HG02970 (cell line): ENCODE results near the gene CELF2.
"Not testable (repeated sequence)": the region's sequence is repeated elsewhere in the genome, so short reads cannot be mapped to it uniquely, and the experiment has no call there.

Source experiments
- ATAC-seq: cut with Tn5 transposase; IDR thresholded peaks from one replicate; pipeline ENCODE4 v1.9.1; 2021; ENCODE audit warnings: mild to moderate bottlenecking, moderate library complexity, moderate number of reproducible peaks; ENCODE audit not compliant: unreplicated experiment, low FRiP score

Gene CELF2

DNA sequence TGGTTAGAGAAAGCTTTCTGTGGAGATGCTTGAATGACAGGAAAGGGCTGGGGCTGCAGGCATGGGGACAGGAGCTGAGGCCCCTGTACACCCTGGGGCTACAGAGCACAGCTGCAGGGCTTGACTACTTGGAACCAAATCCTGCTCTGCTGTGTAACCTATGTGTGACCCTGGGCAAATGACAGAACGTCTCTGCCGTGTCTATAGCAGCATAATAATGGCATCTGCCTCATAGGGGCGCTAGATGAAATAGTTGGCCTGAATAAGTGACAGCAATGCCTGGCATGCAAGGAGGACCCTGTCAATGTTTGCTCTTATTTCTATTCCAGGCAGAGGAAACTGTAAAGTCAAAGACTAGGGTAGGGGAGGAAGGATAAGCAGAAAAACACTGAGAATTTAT, 339.8 kb downstream of the CELF2 start:
- no peak for ATAC-seq

- no peak for ATAC-seq
Observed at GRCh38 chr10:11358011-11358410, 340.3 kb downstream of the CELF2 start.

GRCh38 chr10:11358923-11359575, 341.4 kb downstream of the CELF2 start:
- no peak for ATAC-seq

GRCh38 chr10:11359869-11360268, 342.2 kb downstream of the CELF2 start:
- ATAC-seq: no peak

GRCh38 chr10:11363497-11363896, 345.8 kb downstream of the CELF2 start:
- ATAC-seq: no peak

- no peak for ATAC-seq
Observed at GRCh38 chr10:11364241-11364640, 346.6 kb downstream of the CELF2 start.

- ATAC-seq: not testable (repeated sequence)
Observed at GRCh38 chr10:11366889-11367288, 349.2 kb downstream of the CELF2 start.

DNA sequence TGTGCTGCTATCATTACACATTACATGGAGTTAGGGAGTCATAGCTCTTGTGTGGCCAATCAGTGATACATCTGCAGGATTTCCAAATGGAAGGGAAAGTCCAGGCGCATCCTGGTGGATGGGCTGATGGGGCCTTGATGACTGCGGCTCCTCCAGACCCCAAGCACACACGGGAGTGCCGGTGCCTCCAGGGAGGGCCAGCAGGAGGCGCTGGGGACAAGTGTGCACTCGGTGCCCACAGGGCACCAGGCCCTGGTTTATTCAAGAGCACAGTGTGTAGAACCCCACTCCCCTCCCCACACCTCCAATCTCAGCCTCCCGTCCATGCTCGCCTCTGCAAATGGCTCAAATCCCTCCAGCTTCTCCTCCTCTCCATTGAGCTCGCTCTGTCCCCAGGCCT, 349.8 kb downstream of the CELF2 start:
- no peak for ATAC-seq

- ATAC-seq: no peak
Observed at GRCh38 chr10:11373717-11374171, 356.1 kb downstream of the CELF2 start.

DNA sequence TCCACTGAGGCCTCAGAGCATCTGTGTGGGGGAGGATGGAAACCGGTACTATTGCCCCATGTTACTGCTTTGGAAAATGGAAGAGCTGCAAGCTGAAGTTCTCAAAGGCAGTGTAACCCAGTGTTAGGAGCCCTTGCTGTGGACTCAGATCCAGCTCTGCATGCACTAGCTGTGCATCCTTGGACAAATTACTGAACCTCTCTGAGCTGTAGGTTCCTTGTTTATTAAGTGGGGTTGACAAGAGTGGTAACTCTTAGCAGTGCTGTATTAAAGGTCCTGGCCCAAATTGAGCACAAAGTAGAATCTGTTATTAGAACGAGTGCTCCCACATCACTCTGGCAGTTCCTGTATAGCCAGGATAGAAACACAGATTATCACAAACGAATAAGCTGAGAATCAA, 359.6 kb downstream of the CELF2 start:
- no peak for ATAC-seq

DNA sequence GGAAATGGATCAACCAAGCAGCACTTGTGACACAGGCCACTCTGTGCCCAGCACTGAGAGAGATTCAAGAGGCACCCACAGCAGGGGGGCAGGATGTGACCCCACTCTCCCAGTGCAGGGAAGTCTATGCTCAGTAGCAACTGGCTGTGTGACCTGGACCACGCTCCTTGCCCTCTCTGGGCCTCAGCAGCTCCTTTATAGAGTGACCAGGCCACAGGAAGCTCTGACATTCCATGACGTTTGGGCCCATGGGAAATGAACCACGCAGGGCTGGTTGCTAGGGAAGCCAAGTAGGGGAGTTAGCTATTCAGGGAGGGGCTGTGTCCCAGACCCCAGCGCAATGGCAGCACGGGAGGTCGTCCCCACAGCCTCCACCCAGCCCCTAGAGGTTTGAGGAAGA, 361.2 kb downstream of the CELF2 start:
- no peak for ATAC-seq

- ATAC-seq: no peak
Observed at GRCh38 chr10:11379771-11380170, 362.1 kb downstream of the CELF2 start.

DNA sequence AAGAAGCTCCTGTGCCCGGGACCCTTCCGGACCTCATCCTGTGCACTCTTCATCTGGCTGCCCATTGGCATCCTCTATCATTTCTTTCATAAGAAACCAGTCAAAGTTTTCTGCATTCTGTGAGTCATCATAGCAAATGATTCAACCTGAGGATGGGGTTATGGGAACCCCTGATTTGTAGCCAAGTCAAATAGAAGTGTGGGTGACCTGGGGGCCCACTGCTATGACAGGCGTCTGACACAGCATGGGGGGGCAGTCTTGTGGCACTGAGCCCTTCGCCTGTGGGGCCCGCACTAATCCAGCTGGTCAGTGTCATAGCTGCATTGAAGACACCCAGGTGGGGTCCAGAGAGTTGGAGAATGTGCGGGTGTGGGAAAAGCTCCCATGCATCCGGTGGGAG, 363.4 kb downstream of the CELF2 start:
- ATAC-seq: no peak

DNA sequence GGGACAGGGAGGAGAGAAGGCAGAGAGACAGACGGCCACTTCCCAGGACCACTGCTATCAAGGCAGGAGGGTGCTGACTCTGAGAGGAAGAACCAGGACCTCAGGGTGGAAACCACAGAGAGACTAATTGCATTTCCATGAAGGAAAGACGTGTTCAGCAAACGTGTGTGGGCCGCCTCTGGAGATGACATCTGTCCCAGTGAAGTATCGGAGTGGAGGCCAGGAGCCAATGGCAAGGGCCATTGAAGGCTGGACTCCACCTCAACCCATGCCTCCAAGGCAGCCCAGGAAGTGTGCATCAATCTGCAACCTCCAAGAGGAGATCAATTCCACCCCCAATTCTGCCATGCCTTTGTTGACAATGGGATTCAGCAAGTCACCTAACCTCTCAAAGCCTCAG, 363.8 kb downstream of the CELF2 start:
- ATAC-seq: no peak

DNA sequence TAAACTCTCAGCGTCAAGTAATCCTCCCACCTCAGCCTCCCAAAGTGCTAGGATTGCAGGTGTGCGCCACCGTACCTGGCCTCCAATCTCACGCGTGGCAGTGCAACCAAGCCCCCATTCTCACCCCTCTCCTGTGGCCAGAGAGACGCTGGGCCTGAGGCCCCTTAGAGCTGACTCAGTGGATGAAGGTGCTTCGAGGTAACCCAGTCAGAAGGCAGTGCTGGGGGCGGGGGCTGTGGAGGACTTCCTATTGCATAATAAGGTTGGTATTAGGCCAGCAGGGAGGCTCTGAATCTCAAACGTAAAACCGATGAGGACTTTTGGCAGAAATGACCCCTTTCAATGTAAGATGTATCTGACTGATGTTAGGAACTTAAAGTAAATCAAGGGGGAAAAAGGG, 364.5 kb downstream of the CELF2 start:
- no peak for ATAC-seq

DNA sequence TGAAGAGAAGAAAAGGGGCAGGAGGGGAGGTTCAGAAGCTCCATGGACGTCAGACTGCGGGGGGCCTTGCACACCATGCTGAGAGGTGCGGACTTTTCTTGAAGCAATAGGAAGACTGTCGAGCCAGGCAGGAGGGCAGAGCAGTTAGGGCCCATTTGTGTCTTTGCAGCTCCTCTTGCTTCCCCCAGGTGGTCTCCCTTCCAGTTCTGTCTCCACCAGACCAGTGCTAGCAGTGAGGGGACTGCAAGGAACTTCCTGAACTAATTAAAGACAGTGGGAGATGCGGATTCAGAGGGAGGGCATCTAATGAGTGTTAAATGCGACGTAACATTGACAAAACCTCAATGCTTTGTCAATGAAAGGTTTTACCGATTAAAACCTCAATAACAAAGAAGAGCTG, 368.4 kb downstream of the CELF2 start:
- no peak for ATAC-seq
